Colon (tissue), 2 donors: ENCODE data around the gene PPP1R1C.
A peak's percentile ranks its signal among the peaks of the same experiment; 100 is the strongest.

Experiments
- FAIRE-seq: peaks from 2 replicates; lab custom pipeline; 2012; peaks lifted over from hg19 to GRCh38; lab: Jason Lieb, UNC
- donor health status: control.
- donor health status: control.

Gene PPP1R1C

DNA sequence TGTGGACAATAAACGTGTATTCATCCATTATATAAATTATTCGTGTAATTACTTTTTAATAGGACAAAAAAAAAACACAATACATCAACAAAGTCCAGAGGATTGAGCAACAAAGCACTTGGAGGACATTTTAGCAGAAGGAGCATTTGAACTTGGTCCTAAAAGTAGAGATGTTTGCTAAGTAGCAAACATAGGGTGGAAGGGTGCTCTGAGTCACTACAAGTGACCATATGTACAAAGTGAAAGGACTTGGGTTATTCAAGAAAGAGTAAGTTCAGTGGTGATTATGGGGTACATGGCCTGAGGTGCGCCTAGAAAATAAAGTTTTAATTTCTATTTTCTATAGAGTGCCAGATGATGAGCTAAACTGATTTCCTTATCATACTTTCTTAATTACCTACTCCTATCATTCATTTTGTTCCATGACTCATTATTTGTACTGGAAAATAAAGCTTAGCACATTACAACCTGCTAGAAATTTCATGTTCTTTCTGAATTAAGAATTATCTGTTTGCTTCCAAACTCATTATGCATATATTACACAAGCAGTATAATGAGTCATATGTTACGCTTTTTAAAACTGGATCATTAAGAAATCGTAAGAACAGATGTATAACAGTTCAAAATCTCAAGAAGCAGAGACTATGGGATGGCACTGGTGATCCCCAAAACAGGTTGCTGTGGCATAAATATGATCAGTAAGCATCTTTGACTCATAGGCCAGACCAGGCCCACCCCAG, 13.1 kb upstream of the PPP1R1C start:
- no peak for FAIRE-seq

DNA sequence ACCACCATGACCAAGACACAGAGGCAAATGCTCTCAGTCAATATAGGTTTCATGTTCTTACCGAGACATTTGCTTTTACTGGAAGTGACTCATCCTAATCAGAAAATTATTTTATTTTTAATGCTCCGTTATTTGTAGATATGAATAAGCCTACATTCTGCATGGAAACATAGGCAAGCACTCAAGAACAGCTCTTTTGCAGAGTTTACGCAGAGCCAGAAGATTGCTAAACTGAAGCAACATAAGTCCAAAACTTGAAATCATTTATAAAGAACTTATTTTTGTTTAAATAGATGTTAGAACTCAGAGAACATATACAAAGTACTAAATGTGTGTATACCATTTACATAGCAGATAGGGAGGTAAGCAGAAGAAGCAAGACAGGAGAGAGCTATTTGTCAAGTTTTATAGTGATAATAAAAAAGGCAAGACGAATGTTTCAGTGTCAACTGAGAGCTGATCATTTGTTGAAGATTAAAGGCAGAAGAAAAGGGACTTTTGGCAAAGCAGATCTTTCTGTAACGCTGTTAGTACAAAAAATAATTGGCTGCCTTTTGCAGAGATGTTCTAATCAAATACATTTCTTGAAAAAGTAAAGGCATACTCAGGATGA, 12.4 kb upstream of the PPP1R1C start:
- no peak for FAIRE-seq

DNA sequence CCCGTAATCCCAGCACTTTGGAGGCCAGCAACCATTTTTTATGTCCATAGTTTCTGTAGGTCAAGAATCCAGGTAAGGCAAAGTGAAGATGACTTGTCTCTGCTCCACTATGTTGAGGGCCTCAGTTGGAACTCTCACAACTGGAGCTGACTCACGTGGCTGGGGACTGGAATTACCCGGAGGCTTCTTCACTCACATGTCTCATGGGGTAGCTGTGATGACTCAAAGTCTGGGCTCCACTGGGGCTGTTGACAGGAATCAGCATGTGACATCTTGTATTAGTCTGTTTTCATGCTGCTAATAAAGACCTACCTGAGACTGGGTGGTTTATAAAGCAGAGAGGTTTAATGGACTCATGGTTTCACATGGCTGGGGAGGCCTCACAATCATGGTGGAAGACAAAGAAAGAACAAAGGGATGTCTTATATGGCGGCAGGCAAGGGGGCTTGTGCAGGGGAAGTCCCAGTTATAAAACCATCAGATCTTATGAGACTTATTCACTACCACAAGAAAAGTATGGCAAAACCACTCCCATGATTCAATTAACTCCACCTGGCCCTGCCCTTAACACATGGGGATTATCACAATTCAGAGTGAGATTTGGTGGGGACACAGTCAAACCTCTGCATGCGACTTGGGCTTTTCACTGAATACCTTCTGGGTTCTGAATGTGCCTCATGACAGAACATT, 7.8 kb upstream of the PPP1R1C start:
- no peak for FAIRE-seq

DNA sequence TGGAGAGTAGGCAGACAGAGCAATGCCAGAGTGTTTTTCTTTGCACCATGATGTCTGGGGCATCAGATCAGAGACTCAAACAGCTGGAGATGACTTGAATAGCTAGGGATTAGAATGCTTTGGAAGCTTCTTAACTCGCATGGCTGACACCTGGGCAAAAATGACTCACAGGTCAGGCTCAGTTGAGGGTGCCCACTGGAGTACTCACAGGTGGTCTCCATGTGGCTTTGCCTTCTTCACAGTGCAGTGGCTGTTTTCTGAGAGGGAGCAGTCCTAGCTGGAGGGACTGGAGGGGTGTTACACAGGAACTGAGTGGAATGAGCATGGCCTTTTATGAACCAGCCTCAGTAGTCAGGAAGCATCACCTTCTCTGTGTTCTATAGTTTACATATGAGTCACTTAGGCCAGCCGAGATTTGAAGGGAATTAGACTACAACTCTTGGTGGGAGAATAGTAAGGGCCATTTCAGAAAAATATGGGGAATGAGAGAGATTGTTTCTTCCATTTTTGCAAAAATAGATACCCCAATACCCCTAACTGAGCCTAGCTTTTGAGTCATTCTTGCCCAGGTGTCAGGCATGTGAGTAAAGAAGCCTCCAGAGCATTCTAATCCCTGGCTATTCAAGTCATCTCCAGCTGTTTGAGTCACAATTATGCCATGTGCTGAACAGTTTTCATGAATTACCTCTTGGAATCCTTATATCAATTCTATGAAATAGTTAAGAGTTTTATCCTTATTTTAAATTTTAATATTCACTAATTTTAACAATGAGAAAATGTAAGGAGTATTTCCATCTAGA, 7.1 kb upstream of the PPP1R1C start:
- no peak for FAIRE-seq

DNA sequence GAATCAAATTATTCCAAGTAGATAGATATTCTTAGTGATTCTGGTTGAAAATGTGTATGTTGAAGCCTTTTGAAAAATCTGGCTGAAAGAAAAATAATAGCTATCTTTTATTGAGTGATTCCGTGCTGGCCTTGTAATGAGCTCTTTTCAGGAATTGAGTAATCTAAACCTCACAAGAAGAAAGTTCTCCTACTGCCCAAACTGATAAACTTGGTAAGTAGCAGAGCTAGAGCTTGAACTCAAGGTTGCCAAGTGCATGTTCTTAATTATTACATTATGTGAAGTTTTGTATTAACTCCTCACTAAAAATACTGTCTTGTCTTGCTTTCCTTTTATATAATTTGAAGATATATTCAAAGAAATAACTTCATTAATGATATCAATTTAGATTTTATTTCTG, 1.6 kb upstream of the PPP1R1C start:
- FAIRE-seq = no peak

DNA sequence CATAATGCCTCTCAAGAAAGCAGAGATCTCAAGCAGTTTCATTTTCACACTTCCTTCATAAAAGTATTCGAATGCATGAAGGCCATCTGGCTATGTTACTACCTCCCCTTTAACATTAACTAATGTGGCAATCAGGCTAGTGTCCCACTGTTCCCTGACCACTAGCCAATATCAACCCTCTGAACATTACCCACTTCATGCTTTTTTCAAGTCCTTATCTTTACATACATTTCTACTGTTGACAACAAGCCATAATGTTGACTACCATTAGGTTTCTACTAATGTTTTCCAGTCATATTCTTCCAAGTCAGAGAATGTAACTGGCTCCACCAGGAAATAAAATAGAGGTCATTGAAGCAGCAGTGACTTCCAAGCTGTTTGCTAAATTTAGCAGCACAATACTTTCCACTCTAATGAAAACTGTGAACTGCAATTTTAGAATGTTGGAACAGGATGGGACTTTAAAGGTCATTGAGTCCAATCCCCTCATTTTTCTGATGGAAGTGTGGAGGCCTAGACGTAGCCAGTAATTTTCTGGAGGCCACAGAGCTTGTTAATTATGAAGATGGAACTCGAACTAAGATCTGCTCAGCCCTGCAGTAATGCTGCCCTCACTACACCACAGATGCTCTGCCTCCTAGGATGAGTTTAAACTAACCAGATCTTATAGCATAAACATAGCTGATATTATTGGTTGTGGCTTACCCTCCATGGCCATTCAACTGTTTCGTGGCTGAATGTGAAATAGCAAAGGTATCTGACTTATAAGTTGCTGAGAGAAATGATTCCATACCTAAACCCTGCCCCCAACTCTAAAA, 630 bp upstream of the PPP1R1C start:
- FAIRE-seq = no peak

DNA sequence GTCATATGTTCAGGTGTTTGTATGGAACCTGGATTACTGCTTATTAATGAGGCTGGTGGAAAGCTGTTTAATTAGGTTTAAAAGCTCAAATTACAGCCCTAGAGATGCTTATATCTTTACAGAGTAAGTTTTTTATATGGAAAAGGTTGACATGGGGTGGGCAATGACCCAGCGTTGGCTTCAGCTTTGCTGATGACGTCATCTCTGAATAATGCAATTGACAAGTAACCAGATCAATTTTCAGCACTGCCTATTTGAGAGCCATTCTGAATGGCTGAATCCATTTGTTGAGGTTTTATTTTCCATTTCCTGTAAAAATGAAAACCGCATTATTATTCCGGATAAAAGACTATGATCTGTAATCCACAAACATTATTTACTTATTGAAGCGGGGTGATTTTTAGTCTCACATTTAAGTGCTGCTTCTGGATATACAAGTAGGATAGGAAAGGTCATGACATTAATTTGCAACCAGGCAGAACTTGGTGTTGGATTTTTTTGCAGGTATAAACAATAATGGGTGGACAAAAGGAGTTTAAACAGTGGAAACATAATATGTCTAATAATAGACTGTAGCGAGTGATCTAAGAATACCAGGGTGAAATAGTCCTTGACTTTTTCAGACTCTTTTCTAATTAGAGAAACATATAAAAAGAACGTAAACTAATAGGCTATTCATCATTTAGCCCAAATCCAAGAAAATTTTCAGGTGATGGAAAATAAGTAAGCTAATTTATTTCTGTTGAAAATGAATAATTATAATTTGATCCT, 2.7 kb downstream of the PPP1R1C start:
- FAIRE-seq = peak; percentile 43

DNA sequence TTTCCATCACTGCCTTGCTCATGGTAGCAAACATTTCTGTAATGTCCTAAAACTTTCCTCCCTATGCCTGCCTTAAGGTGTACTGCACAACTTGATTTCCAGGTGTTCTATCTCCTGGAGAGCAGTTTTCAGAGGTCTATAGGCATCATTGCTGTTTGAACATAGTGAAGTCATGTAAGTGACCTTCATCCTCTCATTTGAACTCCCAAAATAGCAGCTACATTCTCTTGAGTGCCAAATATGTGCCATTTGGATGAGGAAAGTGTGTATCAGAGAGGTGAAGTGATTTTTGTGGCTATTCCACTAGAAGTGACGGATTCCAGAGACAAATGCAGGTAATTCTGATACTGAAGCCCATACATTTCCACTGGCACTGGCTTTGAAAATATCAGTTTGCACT, 3.4 kb downstream of the PPP1R1C start:
- FAIRE-seq = no peak

DNA sequence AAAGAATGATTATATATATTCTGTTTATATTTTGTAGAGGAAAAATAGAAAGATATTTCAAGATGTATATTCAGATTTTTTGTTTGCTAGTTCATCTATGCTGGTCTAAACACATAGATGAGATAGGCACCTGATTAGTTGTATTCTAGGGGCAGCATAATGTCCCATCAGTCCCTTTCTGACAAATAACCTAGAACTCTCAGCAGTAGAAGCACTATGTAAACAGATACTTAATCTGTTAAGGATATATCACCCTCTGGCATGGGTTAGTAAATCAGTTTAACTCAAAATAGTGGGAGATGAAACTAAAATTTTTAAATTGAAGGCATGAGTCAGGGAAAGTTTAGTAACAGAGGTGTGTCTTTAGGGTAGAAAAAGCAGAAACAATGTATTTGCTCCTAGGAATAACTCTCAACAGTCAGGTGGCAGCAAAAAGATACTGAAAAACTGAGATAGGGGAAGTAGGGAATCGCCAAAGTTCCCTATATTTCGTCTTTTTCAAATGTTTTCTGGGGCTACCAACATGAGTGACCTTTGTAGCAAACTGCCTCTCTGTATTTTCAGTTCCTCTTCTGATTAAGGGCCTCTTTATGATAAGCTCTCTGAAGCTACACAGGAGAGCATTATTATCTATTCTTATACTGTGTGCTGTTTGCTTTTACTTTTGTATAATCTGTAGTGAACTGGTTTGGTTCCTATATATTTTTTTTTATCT, 5.7 kb downstream of the PPP1R1C start:
- no peak for FAIRE-seq

DNA sequence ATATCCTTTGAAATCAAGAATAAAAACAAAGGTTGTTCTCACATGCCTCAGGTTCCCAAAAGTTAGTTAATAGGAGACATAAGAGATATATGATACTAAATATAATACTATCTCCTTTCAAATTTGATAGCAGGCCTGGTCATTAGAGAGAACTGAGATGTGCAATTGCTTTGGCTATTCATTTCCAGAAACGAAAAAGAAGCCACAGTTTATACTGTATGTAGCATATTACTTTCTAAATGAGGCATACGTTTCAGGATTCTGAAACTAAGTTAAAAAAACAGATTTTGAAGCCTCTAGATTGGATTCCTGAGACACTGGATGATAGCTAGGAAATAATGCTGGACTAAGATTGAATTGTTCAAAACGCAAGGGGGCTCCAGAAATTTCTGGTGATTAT, 7.1 kb downstream of the PPP1R1C start:
- FAIRE-seq = no peak

DNA sequence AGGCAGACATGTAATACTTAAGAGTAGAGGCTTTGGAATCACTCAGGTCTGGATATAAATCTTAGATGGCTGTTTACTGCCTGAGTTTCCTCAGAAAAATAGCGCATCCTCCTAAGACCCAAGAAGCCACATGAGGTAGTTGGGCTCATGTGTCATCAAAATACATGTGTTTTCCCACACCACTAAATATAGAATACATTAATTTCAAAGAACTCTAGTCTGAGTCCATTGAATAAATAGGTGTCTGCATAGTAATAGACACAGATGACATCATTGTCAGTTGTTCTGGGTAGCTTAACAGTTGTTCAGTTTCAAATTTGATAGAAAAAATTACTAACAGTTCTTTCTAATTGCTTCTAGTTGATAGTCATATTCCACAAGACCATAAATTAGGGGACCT, 9.6 kb downstream of the PPP1R1C start:
- FAIRE-seq = no peak

DNA sequence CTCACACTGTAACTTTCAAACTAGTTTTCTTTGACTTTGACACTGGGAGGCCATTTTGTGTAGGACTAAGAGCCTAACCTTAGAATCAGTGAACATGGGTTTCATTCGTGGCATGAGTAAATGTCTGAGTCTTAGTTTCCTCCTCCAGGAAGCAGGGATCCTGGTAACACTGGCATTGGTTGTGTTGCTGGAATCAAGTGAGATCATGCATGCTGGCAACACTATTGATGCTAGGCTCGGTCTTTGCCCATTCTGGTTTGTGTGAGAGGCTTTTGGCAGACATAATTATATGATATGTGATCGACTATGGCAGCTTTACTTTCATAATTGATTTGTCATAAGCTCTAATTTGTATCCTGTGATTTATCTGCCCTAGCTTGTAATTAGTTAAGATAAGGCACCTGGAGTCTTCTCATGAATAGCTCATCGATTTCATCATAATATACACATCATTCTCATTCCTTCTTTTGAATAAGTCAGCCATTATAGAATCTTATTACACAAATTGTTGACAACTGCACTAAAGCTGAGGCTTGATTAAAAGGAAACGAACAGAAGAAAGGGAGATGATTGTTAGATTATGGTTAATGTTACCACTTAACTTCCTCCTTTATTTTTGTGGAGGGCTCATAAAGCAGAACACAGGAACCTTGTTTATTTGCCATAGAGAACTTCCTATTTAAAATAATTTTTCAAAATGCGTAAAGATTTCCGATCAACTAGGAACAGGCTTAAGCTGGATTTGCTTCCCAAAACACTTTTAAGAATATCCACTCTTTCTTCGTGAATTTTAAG, 12.6 kb downstream of the PPP1R1C start:
- no peak for FAIRE-seq

DNA sequence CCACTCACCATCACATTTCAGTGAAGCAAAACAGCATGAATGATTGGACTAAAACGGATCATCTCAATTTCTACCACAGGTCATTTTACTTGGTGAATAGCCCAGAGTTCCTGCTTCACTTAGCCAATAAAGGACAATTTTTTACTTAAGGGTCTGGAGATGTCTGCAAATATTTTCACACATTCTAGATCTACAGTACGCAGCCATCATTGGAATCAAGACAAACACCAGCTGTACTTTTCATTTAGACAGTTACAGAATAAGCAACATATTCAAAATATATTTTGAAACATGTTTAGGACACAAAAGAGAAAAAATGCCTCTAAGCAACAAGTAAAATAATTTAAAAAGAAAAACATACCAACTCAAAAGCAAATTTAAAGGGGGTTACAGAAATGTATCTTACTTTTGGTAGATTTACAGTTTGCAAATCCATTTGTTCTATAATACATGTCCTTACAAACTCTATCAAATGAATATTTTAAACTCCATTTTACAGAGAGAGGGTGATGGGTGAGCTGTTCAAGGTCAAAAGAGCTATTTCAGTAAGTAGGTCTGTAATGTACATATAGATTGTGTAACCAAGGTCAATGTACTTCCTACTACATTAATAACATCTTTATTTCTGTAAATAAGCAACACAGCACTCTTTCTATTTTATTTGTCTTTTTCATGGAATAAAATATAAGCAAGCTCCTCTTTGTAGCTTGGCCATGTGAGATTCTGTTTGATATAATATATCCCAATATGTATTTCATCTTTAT, 13.4 kb downstream of the PPP1R1C start:
- FAIRE-seq = no peak

DNA sequence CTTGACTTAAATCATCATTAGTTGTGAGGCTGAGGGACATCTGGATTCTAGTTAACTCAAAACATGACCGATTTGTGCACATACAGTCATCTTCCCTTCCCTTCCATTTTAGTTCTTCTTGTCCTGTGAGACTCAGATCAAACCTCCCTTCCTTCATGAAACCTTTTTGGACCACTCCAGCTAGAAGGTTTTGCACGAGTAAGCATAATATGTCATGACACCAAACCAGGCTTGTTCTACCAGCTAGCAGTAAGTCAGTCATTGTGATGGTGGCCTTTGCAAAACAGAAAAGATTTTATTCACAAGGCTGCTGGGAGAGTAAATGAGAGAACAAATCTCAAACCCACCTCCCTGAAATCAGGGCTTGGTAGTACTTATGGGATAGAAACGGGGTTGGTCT, 14.3 kb downstream of the PPP1R1C start:
- FAIRE-seq = no peak

DNA sequence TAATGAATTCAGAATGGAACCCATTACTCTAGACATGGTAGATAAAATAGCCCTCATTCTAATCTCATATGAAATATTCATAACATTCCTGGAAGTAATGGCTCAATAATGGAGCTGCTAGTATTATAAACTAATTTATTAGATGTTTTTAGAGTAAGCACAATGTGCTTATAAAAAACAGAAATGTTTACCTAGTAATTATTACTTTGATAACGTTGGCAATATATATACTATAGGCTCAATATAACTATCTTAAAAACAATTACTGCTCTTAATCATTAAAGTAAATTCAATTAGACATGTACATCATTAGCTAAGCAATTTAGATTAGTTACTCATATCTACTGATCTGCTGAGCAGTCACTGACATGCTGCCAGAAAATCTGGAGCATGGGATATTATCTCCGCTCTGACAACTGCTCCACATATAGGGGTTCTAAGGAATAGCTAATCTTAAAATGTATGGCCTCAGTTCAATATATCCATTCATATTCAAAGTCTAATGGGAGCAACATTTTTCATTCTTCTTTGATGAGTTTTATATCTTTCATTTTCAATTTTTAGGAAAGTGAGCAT, 19.4 kb downstream of the PPP1R1C start:
- FAIRE-seq = no peak

DNA sequence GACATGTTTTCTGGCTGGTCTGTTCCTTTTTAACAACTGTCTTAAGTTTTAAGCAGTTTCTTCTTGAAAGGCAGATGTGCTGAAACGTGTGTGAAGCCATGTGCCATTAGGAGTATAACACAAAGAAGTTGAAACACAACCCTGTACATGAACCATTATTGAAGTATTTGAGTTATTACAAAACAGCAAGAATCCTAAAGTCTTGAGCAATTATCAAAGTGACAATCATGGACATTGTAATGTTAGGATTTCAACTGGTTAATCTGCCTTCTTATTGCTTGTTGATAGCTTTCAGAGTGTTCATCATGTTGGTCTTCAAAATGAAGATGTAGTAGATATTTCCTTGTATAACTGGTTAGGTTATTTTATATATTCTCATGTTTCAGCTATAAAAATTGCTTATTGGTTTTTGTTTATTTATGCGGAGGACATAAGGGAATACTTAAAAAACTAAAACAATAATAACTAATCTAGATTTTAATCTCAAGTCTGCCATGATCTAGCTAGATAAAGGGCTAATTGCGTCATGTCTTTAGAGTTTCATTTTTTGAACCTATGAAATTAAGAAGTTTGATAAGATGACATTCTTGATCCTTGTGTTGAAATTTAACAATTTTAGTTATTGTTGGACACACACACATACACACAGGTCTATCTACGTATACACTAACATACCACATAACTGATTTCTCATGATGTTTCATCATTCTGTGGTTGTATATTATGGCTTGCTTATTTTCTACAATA, 21.1 kb downstream of the PPP1R1C start:
- no peak for FAIRE-seq

DNA sequence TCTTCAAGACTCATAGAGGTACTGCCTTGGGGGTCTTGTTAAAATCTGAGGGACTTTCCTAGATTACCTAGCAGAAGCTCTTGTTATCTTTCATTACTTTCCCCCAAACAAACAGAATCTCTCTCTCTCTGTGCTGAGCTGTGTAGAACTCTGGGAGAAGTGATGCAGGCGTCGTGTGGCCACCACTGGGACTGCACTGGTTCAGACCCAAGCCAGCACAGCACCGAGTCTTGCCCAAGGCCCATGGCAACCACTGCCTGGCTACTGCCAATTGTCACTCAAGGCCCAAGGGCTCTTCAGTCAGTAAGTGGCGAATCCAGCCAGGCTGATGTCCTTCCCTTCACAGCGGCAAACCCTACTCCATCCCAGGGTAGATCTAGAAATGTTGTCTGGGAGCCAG, 28.6 kb downstream of the PPP1R1C start:
- FAIRE-seq = no peak
